Measurements from ENCODE around the gene UTP14C. TPM values are rescaled to one million over a fixed set of nuclear protein-coding genes. Genes with fewer than 3 reads are reported as not detected.
"Not testable (repeated sequence)": the region's sequence is repeated elsewhere in the genome, so short reads cannot be mapped to it uniquely, and the experiment has no call there.

The UTP14C gene
- total RNA-seq, 2 donors from 2014 or later, result 13.9 to 26.0 TPM

DNA sequence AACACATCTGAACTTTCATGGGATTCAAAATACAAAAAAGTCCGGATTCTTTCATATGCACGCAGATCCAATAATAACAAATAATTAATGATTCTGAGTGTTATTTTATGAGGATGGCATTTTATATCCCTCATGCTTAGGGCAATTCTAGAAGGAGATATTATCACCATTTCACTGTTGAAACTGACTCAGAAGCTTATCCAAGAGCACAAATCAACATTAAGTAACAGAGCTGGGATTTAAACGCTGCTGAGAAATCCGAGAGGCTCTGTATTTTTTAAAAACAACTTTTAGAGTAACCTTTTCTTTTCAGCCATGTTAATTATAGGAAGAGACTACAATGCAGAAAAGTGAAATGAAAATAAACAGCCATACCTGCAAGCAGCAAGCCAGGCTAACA lies 43.6 kb upstream of the UTP14C start:
- Histone ChIP-seq H3K27ac (no peak overlapping the region), H3K9me3 (no peaks in the 10 kb centered on the region), H3K4me1 (ENCODE audit: control insufficient read depth in 1 of 2, low read depth in 2 of 2) (peaks cover 6 to 24% of the 10 kb centered on the region in 2 donors), H3K4me3 (no peak overlapping the region), H3K27me3 (replicated peaks; ENCODE audit: insufficient read depth) (no peaks in the 10 kb centered on the region), H3K36me3 (no peaks in the 10 kb centered on the region)
- no peak for ATAC-seq (ENCODE audit: insufficient number of reproducible peaks, low FRiP score, low read depth)
- no peak for DNase-seq (ENCODE audit: low spot score)
- TF ChIP-seq, protein P1, sequence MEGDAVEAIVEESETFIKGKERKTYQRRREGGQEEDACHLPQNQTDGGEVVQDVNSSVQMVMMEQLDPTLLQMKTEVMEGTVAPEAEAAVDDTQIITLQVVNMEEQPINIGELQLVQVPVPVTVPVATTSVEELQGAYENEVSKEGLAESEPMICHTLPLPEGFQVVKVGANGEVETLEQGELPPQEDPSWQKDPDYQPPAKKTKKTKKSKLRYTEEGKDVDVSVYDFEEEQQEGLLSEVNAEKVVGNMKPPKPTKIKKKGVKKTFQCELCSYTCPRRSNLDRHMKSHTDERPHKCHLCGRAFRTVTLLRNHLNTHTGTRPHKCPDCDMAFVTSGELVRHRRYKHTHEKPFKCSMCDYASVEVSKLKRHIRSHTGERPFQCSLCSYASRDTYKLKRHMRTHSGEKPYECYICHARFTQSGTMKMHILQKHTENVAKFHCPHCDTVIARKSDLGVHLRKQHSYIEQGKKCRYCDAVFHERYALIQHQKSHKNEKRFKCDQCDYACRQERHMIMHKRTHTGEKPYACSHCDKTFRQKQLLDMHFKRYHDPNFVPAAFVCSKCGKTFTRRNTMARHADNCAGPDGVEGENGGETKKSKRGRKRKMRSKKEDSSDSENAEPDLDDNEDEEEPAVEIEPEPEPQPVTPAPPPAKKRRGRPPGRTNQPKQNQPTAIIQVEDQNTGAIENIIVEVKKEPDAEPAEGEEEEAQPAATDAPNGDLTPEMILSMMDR (IDR thresholded peaks at IDR 0.05), result no peak

DNA sequence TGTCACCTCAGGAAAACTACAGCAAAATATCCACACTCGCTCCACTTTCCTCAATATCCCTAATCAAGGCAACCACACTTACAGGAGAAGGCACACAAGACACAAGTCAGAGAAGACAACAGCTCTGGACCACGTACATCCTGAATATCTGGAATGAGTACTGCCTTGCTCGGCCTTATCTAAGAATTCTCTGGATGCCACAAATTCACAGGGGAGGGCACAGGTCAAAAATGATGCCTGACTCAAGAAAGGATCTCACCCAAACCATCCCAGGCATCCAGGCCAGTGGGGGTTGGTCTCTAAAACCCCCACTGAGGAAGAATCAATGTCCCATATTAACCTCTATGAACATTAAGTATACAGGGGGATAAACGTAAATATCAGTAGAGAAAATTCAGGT lies 43.1 kb upstream of the UTP14C start:
- Histone ChIP-seq H3K4me1 (ENCODE audit: control insufficient read depth in 1 of 2, low read depth in 2 of 2) (peaks cover 6 to 24% of the 10 kb centered on the region in 2 donors), H3K9me3 (no peaks in the 10 kb centered on the region), H3K36me3 (no peaks in the 10 kb centered on the region), H3K27me3 (replicated peaks; ENCODE audit: insufficient read depth) (no peaks in the 10 kb centered on the region), H3K27ac (no peak overlapping the region), H3K4me3 (no peak overlapping the region)
- DNase-seq (ENCODE audit: low spot score) (no peak), ATAC-seq (ENCODE audit: insufficient number of reproducible peaks, low FRiP score, low read depth) (no peak)
- TF ChIP-seq, protein P1 (IDR thresholded peaks at IDR 0.05), result no peak

DNA sequence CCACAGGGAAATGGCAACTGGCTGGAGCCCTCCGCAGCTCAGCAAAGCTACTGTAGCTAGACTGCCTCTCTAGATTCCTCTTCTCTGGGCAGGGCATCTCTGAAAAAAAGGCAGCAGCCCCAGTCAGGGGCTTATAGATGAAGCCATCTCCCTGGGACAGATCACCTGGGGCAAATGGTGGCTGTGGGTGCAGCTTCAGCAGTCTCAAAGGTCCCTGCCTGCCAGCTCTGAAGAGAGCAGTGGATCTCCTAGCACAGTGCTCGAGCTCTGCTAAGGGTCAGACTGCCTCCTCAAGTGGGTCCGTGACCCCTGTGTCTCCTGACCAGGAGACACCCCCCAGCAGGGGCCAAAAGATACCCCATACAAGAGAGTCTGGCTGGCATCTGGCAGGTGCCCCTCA lies 41.2 kb upstream of the UTP14C start:
- not testable (repeated sequence) for H3K9me3 ChIP-seq; H3K36me3 ChIP-seq; H3K27ac ChIP-seq; H3K4me3 ChIP-seq; H3K27me3 ChIP-seq (replicated peaks; ENCODE audit: insufficient read depth); DNase-seq (ENCODE audit: low spot score); ATAC-seq (ENCODE audit: insufficient number of reproducible peaks, low FRiP score, low read depth)
- H3K4me1 ChIP-seq (ENCODE audit: control insufficient read depth in 1 of 2, low read depth in 2 of 2), result peaks cover 6 to 24% of the 10 kb centered on the region in 2 donors

DNA sequence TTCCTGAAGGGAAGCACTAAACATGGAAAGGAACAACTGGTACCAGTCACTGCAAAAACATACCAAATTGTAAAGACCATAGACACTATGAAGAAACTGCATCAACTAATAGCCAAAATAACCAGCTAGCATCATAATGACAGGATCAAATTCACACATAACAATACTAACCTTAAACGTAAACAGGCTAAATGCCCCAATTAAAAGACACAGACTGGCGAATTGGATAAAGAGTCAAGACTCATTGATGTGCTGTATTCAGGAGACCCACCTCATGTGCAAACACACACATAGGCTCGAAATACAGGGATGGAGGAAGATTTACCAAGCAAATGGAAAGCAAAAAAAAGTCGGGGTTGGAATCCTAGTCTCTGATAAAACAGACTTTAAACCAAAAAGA lies 39.6 kb upstream of the UTP14C start:
- not testable (repeated sequence) for H3K27me3 ChIP-seq (replicated peaks; ENCODE audit: insufficient read depth); H3K27ac ChIP-seq; H3K9me3 ChIP-seq; DNase-seq (ENCODE audit: low spot score); H3K4me3 ChIP-seq; ATAC-seq (ENCODE audit: insufficient number of reproducible peaks, low FRiP score, low read depth); H3K36me3 ChIP-seq
- peaks cover 6 to 21% of the 10 kb centered on the region in 2 donors for H3K4me1 ChIP-seq (ENCODE audit: control insufficient read depth in 1 of 2, low read depth in 2 of 2)

DNA sequence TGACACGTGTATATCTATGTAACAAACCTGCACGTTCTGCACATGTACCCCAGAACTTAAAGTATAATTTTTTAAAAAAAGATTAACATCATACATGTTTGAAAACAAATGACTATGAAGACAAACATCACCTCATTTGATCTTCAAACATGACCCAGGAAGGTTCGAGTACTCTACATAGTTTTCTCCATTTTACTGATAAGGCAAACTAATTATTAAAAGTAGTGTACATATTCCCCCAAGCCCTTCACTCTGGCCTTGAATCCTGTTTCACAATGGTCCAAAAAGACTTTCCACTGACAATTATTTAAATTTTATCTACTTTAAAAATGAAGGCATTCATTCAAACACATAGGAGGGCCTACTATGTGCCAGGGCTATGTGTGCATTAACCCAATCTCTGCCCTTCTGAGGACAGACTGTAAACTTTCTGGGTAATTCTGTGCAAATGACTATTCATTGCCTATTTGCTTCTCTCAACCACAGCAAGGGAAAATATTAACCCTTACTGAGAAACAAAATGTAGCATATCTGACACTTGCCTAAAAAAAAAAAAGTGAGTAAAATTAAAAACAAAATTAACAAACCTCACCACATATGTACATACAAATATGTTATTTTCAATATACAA lies 35.4 kb upstream of the UTP14C start:
- Histone ChIP-seq H3K9me3 (no peaks in the 10 kb centered on the region), H3K27me3 (replicated peaks; ENCODE audit: insufficient read depth) (no peaks in the 10 kb centered on the region), H3K4me1 (ENCODE audit: control insufficient read depth in 1 of 2, low read depth in 2 of 2) (no peaks in the 10 kb centered on the region), H3K4me3 (no peak overlapping the region), H3K27ac (no peak overlapping the region), H3K36me3 (no peaks in the 10 kb centered on the region)
- TF ChIP-seq, protein P1 (IDR thresholded peaks at IDR 0.05), result no peak
- ATAC-seq (ENCODE audit: insufficient number of reproducible peaks, low FRiP score, low read depth), result no peak
- DNase-seq (ENCODE audit: low spot score), result no peak

DNA sequence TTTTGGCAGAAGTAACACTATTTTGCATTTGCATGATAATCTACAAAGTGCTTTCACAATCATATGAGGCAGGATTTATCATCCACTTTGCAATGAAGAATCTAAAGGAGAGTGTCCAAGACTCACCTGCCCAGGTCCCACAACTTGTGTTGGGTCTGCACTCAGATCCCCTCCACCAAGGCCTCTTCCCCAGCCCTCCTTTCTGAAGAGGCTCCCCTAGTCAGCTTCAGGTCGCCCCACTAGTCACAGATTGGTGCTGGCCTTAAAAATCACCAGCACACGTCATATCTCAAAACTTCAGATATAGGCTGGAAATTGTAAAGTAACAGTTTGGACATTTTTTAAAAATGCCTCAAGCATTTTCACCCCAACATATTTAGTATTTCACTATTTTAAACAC lies 30.8 kb upstream of the UTP14C start:
- Histone ChIP-seq H3K27me3 (replicated peaks; ENCODE audit: insufficient read depth) (no peaks in the 10 kb centered on the region), H3K4me3 (no peak overlapping the region), H3K36me3 (no peaks in the 10 kb centered on the region), H3K4me1 (ENCODE audit: control insufficient read depth in 1 of 2, low read depth in 2 of 2) (peaks cover 4 to 16% of the 10 kb centered on the region in 2 donors), H3K9me3 (no peaks in the 10 kb centered on the region), H3K27ac (no peak overlapping the region)
- TF ChIP-seq, protein P1 (IDR thresholded peaks at IDR 0.05), result no peak
- ATAC-seq (ENCODE audit: insufficient number of reproducible peaks, low FRiP score, low read depth) (no peak), DNase-seq (ENCODE audit: low spot score) (no peak)
